ENCODE results near the gene ALDOC.

- no peak for TF ChIP-seq CTCF (IDR thresholded peaks at IDR 0.05 in 4 of 5, conservative IDR thresholded peaks at IDR 0.05 in 1 of 5)
- TF ChIP-seq POLR2A (IDR thresholded peaks at IDR 0.05) = no peak
These were observed 22.1 kb downstream of the ALDOC start for GRCh38 chr17:28554565-28554964.
